Measurements from ENCODE around the gene ITGB1BP2. TPM values are rescaled to one million over a fixed set of nuclear protein-coding genes. Genes with fewer than 3 reads are reported as not detected.

The ITGB1BP2 gene
- total RNA-seq: 7.1 and 10.2 TPM in 2 replicates
- long read RNA-seq, partial matches to known transcripts: 0 of 1 reads
- long read RNA-seq, other reads (novel, unspliced or antisense): 1 of 1 reads

- Mint-ChIP-seq H3K27ac (ENCODE audit: unreplicated experiment) (no peak within 1 kb of the TSS), H3K36me3 (ENCODE audit: low read depth) (peaks cover 47% of the 10 kb centered on the region), H3K9me3 (no peaks in the 10 kb centered on the region), H3K4me1 (peaks cover 6% of the 10 kb centered on the region), H3K4me3 (peak within 1 kb of the TSS; percentile 36), H3K27me3 (ENCODE audit: low read depth) (no peaks in the 10 kb centered on the region)
- TF ChIP-seq CTCF (conservative IDR thresholded peaks at IDR 0.05): no peak
- no peak for DNase-seq (ENCODE audit: low read depth, low spot score)
Observed at GRCh38 chrX:71301195-71301924, at the start of gene ITGB1BP2. Gene ITGB1BP2 (plus strand): TSS chrX:71301750. CDS start chrX:71301807, 57 bp downstream.

DNA sequence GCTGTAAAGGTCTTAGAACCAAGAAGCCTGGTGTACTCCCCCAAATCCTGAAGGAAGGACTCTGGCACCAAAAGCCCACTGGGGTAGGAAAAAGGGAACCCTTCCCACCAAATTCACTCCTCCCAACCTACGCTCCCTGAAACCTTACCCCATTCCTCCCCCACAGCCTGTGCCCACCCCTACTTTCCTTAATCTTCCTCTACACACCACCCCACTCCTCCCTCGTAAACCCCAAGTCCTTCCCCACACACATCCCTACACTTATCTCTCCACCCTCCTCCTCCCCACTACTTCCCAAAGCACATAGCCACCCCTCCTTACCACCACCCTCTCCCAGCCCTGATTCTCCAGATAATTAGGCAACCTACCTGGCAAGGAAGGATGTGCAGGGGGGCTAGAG lies 49.3 kb upstream of the ITGB1BP2 start:
- no peak for TF ChIP-seq CTCF (conservative IDR thresholded peaks at IDR 0.05)
- H3K36me3 Mint-ChIP-seq (ENCODE audit: low read depth): peaks cover 13% of the 10 kb centered on the region
- peaks cover 29% of the 10 kb centered on the region for H3K4me1 Mint-ChIP-seq
- DNase-seq (ENCODE audit: low read depth, low spot score): no peak
- peak overlapping the region; percentile 27 for H3K27ac Mint-ChIP-seq (ENCODE audit: unreplicated experiment)
- H3K27me3 Mint-ChIP-seq (ENCODE audit: low read depth): no peaks in the 10 kb centered on the region
- peak overlapping the region; percentile 86 for H3K4me3 Mint-ChIP-seq
- no peaks in the 10 kb centered on the region for H3K9me3 Mint-ChIP-seq

DNA sequence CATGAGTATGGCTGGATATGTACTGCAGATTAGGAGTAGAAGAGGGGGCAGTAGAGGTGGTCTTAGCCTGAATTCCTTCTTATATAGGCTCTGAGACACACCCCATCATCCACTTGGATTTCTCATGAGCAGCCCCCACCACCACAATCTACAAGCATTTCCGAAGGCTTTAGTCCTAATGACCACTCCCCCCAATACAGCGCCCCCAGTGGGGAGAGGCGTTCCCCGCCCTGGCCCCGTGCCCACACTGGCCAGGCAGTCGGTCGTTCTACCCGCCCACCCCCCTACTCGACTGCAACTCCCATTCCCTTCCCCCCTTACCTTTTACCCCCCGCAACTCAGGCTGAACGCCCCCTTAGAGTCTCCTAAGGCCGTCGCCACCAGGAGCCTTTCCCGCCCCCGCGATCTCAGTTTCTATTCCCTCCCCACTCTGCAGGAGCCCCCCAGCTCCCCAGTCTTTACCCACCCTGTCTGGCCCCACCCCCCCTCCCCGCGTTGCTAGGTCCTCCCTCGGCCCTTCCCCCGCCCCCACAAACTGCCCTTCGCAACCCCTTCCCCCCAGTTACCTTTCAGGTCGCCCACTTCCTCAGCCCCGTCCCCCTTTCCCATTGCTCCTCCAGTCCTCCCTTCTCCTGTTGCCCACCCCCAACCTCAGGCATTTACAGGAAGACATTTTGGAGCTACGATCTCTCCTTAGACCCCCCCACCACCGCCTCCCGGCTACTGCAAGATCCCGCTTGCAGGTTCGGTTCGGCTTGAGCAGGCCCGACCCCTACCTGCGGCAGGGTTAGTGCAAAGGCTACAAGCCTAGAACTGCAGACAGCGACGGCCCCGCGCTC lies 48.1 kb upstream of the ITGB1BP2 start:
- peaks cover 10% of the 10 kb centered on the region for H3K36me3 Mint-ChIP-seq (ENCODE audit: low read depth)
- peak overlapping the region; percentile 98 for H3K4me3 Mint-ChIP-seq
- H3K4me1 Mint-ChIP-seq: peaks cover 29% of the 10 kb centered on the region
- H3K27ac Mint-ChIP-seq (ENCODE audit: unreplicated experiment): peak overlapping the region; percentile 92
- peak; percentile 58 for TF ChIP-seq CTCF (conservative IDR thresholded peaks at IDR 0.05)
- H3K27me3 Mint-ChIP-seq (ENCODE audit: low read depth): no peaks in the 10 kb centered on the region
- peak; percentile 37 for DNase-seq (ENCODE audit: low read depth, low spot score)
- no peaks in the 10 kb centered on the region for H3K9me3 Mint-ChIP-seq

- H3K9me3 Mint-ChIP-seq: no peaks in the 10 kb centered on the region
- peaks cover 7% of the 10 kb centered on the region for H3K36me3 Mint-ChIP-seq (ENCODE audit: low read depth)
- H3K4me1 Mint-ChIP-seq: peaks cover 29% of the 10 kb centered on the region
- peak; percentile 68 for DNase-seq (ENCODE audit: low read depth, low spot score)
- H3K4me3 Mint-ChIP-seq: peak within 1 kb of the TSS; percentile 98
- no peaks in the 10 kb centered on the region for H3K27me3 Mint-ChIP-seq (ENCODE audit: low read depth)
- TF ChIP-seq CTCF (conservative IDR thresholded peaks at IDR 0.05): no peak
- H3K27ac Mint-ChIP-seq (ENCODE audit: unreplicated experiment): peak within 1 kb of the TSS; percentile 92
Observed at GRCh38 chrX:71254092-71254963, 47.2 kb upstream of the ITGB1BP2 start, which contains the start of gene ZMYM3. Gene ZMYM3 (minus strand): TSS chrX:71254140. CDS start chrX:71253255, 885 bp downstream.

- Mint-ChIP-seq H3K4me1 (peaks cover 25% of the 10 kb centered on the region), H3K9me3 (peaks cover 2% of the 10 kb centered on the region), H3K36me3 (ENCODE audit: low read depth) (peaks cover 1% of the 10 kb centered on the region), H3K27me3 (ENCODE audit: low read depth) (no peaks in the 10 kb centered on the region), H3K27ac (ENCODE audit: unreplicated experiment) (no peak overlapping the region), H3K4me3 (peak overlapping the region; percentile 98)
- DNase-seq (ENCODE audit: low read depth, low spot score): no peak
- no peak for TF ChIP-seq CTCF (conservative IDR thresholded peaks at IDR 0.05)
Observed at GRCh38 chrX:71256051-71256450, 45.5 kb upstream of the ITGB1BP2 start.

Measured in neural crest cell (in vitro differentiated cells).